ENCODE data around the gene ZNHIT3. TPM values are rescaled to one million over a fixed set of nuclear protein-coding genes. Genes with fewer than 3 reads are reported as not detected.

Gene ZNHIT3
- total RNA-seq, 2 donors from 2014 or later, result 29.0 to 31.6 TPM

GRCh38 chr17:36542755-36543154 is 56.3 kb downstream of the ZNHIT3 start:
- H3K27me3 ChIP-seq, result no peaks in the 10 kb centered on the region
- TF ChIP-seq CTCF (IDR thresholded peaks at IDR 0.05), result no peak
- no peak overlapping the region for H3K9ac ChIP-seq (ENCODE audit: low read depth in 2 of 2, low read length in 2 of 2)
- DNase-seq, result no peak
- no peaks in the 10 kb centered on the region for H3K9me3 ChIP-seq
- no peak overlapping the region for H3K4me3 ChIP-seq
- no peak overlapping the region for H3K27ac ChIP-seq
- intact Hi-C loops (cut with DNase I), result no loop called here
- peaks cover 13% of the 10 kb centered on the region for H3K4me1 ChIP-seq
- no peaks in the 10 kb centered on the region for H3K36me3 ChIP-seq

- intact Hi-C loops (cut with DNase I), result no loop called here
- Histone ChIP-seq H3K9ac (ENCODE audit: low read depth in 2 of 2, low read length in 2 of 2) (peak overlapping the region; percentile 96 to 97), H3K36me3 (no peaks in the 10 kb centered on the region), H3K4me1 (peaks cover 17% of the 10 kb centered on the region), H3K27me3 (no peaks in the 10 kb centered on the region), H3K4me3 (peak overlapping the region; percentile 95), H3K27ac (peak overlapping the region; percentile 99), H3K9me3 (no peaks in the 10 kb centered on the region)
- DNase-seq, result no peak
- no peak for TF ChIP-seq CTCF (IDR thresholded peaks at IDR 0.05)
These were observed 57.5 kb downstream of the ZNHIT3 start for GRCh38 chr17:36544044-36544306.

GRCh38 chr17:36544307-36545076 is 58.0 kb downstream of the ZNHIT3 start, which contains the start of gene GGNBP2:
Gene GGNBP2, plus strand, starts transcription at chr17:36544919. Its CDS starts 806 bp downstream, at chr17:36545725.
- H3K27me3 ChIP-seq, result no peaks in the 10 kb centered on the region
- no peaks in the 10 kb centered on the region for H3K36me3 ChIP-seq
- H3K9ac ChIP-seq (ENCODE audit: low read depth in 2 of 2, low read length in 2 of 2), result peak within 1 kb of the TSS; percentile 97 to 100
- intact Hi-C loops (cut with DNase I), result loop anchor here (5.0 kb wide), 1 partner anchor 48 kb away; the partner anchor contains the start of gene DHRS11
- DNase-seq, result peak; percentile 93
- peaks cover 17% of the 10 kb centered on the region for H3K4me1 ChIP-seq
- H3K4me3 ChIP-seq, result peak within 1 kb of the TSS; percentile 95
- peak within 1 kb of the TSS; percentile 99 for H3K27ac ChIP-seq
- H3K9me3 ChIP-seq, result no peaks in the 10 kb centered on the region
- no peak for TF ChIP-seq CTCF (IDR thresholded peaks at IDR 0.05)

- no peaks in the 10 kb centered on the region for H3K36me3 ChIP-seq
- H3K9ac ChIP-seq (ENCODE audit: low read depth in 2 of 2, low read length in 2 of 2), result peak overlapping the region; percentile 96 to 97
- intact Hi-C loops (cut with DNase I), result loop anchor here (5.0 kb wide), 1 partner anchor 47 kb away; the partner anchor contains the start of gene DHRS11
- no peak for DNase-seq
- H3K27me3 ChIP-seq, result no peaks in the 10 kb centered on the region
- no peaks in the 10 kb centered on the region for H3K9me3 ChIP-seq
- peaks cover 17% of the 10 kb centered on the region for H3K4me1 ChIP-seq
- TF ChIP-seq CTCF (IDR thresholded peaks at IDR 0.05), result no peak
- H3K27ac ChIP-seq, result peak overlapping the region; percentile 99
- peak overlapping the region; percentile 95 for H3K4me3 ChIP-seq
These were observed 58.6 kb downstream of the ZNHIT3 start for GRCh38 chr17:36545077-36545464.

Other genes starting within 250 kb of the ZNHIT3 start
- under 1 TPM; 0.37 to 0.88 TPM for gene TBC1D3I, start 222.1 kb upstream of the ZNHIT3 start, total RNA-seq
- gene TBC1D3G, start 162.8 kb upstream of the ZNHIT3 start, total RNA-seq, result not detected
- not detected for gene TBC1D3H, start 98.2 kb upstream of the ZNHIT3 start, total RNA-seq
- 100 to 1,000 TPM in 1 of 2 donors, 10 to 100 TPM in 1; 48.8 to 149 TPM for gene MYO19, start 48.2 kb downstream of the ZNHIT3 start, total RNA-seq
- 10 to 100 TPM in 1 of 2 donors, 1 to 10 TPM in 1; 4.8 to 10.2 TPM for gene PIGW, start 48.3 kb downstream of the ZNHIT3 start, total RNA-seq
- gene GGNBP2, start 58.2 kb downstream of the ZNHIT3 start, total RNA-seq, result 10 to 100 TPM; 67.6 to 81.0 TPM
- 100 to 1,000 TPM; 147 to 191 TPM for gene DHRS11, start 105.2 kb downstream of the ZNHIT3 start, total RNA-seq
- gene MRM1, start 114.9 kb downstream of the ZNHIT3 start, total RNA-seq, result 10 to 100 TPM in 1 of 2 donors, 1 to 10 TPM in 1; 6.2 to 26.5 TPM